Measurements from ENCODE around the gene RNASEH1.

RNASEH1 gene

DNA sequence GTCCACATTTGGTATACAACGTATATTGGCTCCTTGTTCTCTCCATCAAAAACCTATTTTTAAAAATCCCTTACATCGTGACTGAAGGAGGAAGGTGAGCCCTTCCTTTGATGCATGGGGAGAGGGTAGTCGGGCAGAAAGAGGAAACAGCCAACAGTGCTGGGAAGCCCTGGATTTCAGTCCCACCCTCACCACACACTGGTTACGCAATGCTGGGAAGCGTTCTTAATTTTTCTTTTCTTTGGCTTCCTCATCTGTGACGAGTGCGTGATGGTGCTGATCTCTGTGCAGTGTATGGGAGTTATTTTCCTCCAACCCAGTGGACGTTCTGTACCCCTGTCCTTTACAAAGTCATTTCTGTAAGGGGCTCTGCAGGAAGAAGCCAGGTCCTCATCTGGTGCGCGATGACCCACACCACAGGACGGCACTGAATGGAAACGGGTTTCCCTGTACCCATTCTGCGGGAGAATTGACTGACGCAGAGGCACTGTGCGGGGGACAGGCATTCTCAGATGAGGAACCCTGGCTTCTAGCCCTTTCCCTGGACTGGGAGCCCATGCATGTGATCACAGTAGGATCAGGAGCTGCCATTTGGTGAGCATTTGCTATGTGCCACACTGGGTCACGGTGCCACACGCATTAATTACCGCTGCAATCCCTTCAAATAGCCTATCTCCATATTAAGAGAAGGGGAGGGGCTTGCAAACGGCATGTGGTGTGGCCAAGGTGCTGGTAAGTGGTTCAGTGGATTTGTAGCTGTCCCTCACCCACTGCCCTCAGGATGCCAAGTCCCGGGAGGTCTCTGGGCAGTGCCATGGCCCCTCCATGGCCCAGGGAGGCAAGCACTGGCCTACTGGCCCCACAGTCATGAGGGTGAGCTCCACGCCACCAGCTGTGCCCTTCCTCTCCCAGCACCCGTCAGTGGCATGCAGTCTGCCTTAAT lies 41.0 kb upstream of the RNASEH1 start:
- Histone ChIP-seq H3K9ac (ENCODE audit: low read length) (no peak overlapping the region), H3K4me1 (ENCODE audit: insufficient read depth, low read length) (no peaks in the 10 kb centered on the region), H3K27me3 (ENCODE audit: control insufficient read depth in 1 of 2, insufficient read depth in 2 of 2, low read length in 2 of 2) (no peaks in the 10 kb centered on the region), H3K36me3 (ENCODE audit: insufficient read depth, low read length) (no peaks in the 10 kb centered on the region), H3K9me3 (ENCODE audit: low read length) (no peaks in the 10 kb centered on the region), H3K4me3 (ENCODE audit: low read depth in 1 of 2, low read length in 2 of 2) (no peak overlapping the region), H3K27ac (ENCODE audit: low read depth, low read length) (no peak overlapping the region)

DNA sequence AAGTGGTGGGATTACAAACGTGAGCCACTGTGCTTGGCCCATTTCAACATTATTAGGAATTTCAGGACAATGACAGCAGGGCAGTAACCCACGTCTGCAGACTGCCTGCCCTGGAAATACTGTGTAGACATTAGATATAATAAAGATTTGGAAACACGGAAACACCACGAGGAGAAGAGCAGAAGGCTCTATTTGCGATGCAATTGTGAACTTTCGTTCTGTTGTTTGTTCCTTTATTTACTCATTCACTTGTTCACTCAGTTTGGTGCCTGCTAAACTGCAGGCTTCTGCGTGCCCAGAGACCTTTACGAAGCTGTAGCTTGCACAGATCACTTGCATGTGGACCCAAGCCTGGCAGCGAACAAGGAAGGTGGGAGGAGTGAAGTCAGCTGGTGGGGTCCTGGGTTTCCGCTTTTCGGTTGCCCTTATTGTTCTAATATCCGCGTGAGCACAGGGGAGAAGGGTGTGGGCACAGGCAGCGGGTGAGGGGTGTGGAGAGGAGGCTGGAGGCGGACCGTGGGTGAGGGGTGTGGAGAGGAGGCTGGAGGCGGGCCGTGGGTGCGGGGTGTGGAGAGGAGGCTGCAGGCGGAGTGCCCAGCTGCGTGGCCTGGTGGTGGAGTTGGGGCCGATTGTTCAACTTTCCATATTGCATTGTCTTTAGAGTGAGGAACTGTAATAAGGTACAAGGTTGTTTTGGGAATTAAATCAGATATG lies 40.2 kb upstream of the RNASEH1 start:
- no peaks in the 10 kb centered on the region for H3K4me1 ChIP-seq (ENCODE audit: insufficient read depth, low read length)
- H3K27ac ChIP-seq (ENCODE audit: low read depth, low read length): no peak overlapping the region
- no peaks in the 10 kb centered on the region for H3K27me3 ChIP-seq (ENCODE audit: control insufficient read depth in 1 of 2, insufficient read depth in 2 of 2, low read length in 2 of 2)
- H3K9me3 ChIP-seq (ENCODE audit: low read length): no peaks in the 10 kb centered on the region
- no peaks in the 10 kb centered on the region for H3K36me3 ChIP-seq (ENCODE audit: insufficient read depth, low read length)
- no peak overlapping the region for H3K4me3 ChIP-seq (ENCODE audit: low read depth in 1 of 2, low read length in 2 of 2)
- H3K9ac ChIP-seq (ENCODE audit: low read length): no peak overlapping the region

DNA sequence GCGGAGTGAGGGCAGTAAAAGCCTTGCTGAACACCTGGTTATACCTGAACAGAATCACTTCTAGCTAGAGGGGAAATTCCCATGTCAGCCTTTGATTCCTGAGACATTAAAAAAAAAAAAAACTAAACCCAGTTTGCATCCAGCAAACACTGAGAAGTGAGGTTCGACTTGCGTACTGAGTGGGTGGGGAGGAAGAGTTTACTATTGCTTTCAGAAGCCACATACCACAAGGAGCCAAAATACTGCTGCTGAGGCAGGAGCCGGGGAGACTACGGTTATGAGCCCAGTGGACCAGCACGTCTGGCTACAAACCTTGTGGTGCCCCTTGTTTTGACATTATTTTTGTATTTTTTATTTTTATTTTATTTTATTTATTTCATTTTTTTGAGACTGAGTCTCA lies 39.4 kb upstream of the RNASEH1 start:
- Histone ChIP-seq H3K36me3 (ENCODE audit: insufficient read depth, low read length) (no peaks in the 10 kb centered on the region), H3K27me3 (ENCODE audit: control insufficient read depth in 1 of 2, insufficient read depth in 2 of 2, low read length in 2 of 2) (no peaks in the 10 kb centered on the region)

DNA sequence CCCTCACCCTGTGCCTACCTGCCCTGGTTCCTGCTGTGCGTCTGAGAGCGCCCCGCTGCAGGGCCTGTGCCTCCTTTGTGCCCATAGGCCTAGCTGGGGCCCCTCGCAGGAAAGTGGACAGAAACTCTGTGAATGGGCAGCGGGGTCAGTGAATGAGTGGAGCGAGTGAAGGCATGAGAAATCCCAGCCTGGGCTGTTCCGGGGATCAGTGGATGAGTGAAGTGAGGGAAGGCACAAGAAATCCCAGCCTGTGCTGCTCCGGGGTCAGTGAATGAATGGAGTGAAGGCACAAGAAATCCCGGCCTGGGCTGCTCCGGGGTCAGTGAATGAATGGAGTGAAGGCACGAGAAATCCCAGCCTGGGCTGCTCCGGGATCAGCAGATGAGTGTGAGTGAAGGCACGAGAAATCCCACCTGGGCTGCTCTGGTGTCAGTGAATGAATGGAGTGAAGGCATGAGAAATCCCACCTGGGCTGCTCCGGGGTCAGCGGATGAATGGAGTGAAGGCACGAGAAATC lies 38.8 kb upstream of the RNASEH1 start:
- H3K27ac ChIP-seq (ENCODE audit: low read depth, low read length): no peak overlapping the region
- H3K36me3 ChIP-seq (ENCODE audit: insufficient read depth, low read length): no peaks in the 10 kb centered on the region
- H3K9me3 ChIP-seq (ENCODE audit: low read length): no peaks in the 10 kb centered on the region
- H3K9ac ChIP-seq (ENCODE audit: low read length): no peak overlapping the region
- H3K4me1 ChIP-seq (ENCODE audit: insufficient read depth, low read length): no peaks in the 10 kb centered on the region
- no peak overlapping the region for H3K4me3 ChIP-seq (ENCODE audit: low read depth in 1 of 2, low read length in 2 of 2)
- no peaks in the 10 kb centered on the region for H3K27me3 ChIP-seq (ENCODE audit: control insufficient read depth in 1 of 2, insufficient read depth in 2 of 2, low read length in 2 of 2)

More for the DNA sequence above, 39.4 kb upstream of the RNASEH1 start:
- Histone ChIP-seq H3K9me3 (ENCODE audit: low read length) (no peaks in the 10 kb centered on the region), H3K4me3 (ENCODE audit: low read depth in 1 of 2, low read length in 2 of 2) (no peak overlapping the region), H3K27ac (ENCODE audit: low read depth, low read length) (no peak overlapping the region), H3K9ac (ENCODE audit: low read length) (no peak overlapping the region), H3K4me1 (ENCODE audit: insufficient read depth, low read length) (no peaks in the 10 kb centered on the region)

DNA sequence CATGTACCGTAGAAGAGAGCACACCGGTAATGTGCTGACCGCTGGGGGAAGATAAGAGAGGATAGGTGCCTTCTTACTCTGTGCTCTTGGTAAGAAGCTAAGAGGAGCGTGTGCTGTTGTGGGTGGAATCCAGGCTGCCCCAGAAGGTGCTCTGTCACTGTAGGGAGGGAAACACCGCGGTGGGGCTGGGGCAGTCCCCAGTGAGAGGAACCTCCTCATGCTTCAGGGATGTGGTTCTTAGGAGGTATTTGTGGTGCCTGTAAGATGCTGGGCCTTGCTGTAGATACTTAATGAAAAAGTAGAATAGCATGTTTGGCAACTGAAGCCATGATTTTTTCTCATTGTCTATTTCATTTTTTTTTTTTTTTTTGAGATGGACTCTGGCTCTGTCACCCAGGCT lies 37.9 kb upstream of the RNASEH1 start:
- no peak overlapping the region for H3K4me3 ChIP-seq (ENCODE audit: low read depth in 1 of 2, low read length in 2 of 2)
- no peaks in the 10 kb centered on the region for H3K36me3 ChIP-seq (ENCODE audit: insufficient read depth, low read length)
- no peaks in the 10 kb centered on the region for H3K4me1 ChIP-seq (ENCODE audit: insufficient read depth, low read length)
- H3K9me3 ChIP-seq (ENCODE audit: low read length): no peaks in the 10 kb centered on the region
- no peak overlapping the region for H3K9ac ChIP-seq (ENCODE audit: low read length)
- H3K27me3 ChIP-seq (ENCODE audit: control insufficient read depth in 1 of 2, insufficient read depth in 2 of 2, low read length in 2 of 2): no peaks in the 10 kb centered on the region
- no peak overlapping the region for H3K27ac ChIP-seq (ENCODE audit: low read depth, low read length)

DNA sequence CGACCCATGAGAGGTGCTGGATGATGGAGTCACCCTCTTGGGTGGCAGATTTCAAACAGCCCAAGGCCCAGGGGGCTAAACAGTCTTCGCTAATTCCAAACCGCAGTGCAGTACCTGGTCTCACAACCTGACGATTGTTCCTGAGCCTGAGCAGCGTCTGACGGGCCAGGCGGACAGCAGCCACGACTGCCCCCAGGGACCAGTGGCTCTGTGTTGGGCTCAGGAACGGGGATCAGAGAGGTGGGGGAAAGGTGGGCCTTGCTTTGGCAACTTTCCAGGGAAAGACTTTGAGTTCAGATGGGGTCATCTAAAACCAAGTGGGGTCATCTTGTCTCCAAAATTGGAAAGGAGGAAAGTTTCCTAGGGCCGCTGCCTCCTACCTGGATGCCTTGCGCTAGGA lies 37.3 kb upstream of the RNASEH1 start:
- H3K27ac ChIP-seq (ENCODE audit: low read depth, low read length): no peak overlapping the region
- no peak overlapping the region for H3K9ac ChIP-seq (ENCODE audit: low read length)
- no peaks in the 10 kb centered on the region for H3K36me3 ChIP-seq (ENCODE audit: insufficient read depth, low read length)
- no peak overlapping the region for H3K4me3 ChIP-seq (ENCODE audit: low read depth in 1 of 2, low read length in 2 of 2)
- no peaks in the 10 kb centered on the region for H3K4me1 ChIP-seq (ENCODE audit: insufficient read depth, low read length)
- no peaks in the 10 kb centered on the region for H3K9me3 ChIP-seq (ENCODE audit: low read length)
- no peaks in the 10 kb centered on the region for H3K27me3 ChIP-seq (ENCODE audit: control insufficient read depth in 1 of 2, insufficient read depth in 2 of 2, low read length in 2 of 2)

DNA sequence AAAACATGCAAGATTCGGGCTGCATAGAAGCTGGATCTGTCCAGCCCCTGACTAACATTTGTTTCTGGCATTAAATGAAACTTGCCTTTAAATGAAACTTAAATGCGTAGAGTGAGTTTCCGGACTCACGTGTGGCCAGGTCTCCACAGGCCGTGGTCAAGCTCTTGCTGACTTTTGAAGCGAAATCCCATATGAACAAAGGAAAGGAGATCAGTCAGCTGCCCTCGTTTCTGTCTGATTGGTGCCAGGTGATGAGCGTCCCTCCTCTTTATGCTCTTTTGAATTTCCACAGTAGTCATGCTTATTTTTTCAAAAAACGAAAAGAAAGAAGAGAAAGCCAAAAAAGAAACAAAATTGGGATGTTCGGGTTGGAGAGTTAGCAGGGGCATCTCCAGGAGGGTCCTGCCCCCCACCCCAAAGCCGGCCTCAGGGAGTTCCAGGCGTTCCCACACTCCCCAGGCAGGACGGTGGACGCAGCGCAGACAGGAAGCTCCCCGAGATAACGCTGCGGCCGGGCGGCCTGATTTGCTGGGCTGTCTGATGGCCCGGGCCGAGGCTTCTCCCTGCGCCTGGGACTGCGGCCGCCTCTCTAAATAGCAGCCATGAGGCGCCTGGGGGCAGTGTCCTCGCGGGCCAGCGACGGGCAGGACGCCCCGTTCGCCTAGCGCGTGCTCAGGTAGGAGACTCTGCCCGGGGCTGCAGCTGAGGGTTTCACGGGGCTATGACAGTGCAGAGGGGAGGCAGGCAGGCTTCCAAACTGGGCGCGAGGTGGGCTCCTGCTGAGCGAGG lies 36.6 kb upstream of the RNASEH1 start, which contains the start of gene COLEC11:
COLEC11 (plus strand) TSS at position 620 of the 789 bp plus-strand sequence. CDS start 9,229 bp downstream, outside the sequence.
- no peaks in the 10 kb centered on the region for H3K4me1 ChIP-seq (ENCODE audit: insufficient read depth, low read length)
- no peaks in the 10 kb centered on the region for H3K9me3 ChIP-seq (ENCODE audit: low read length)
- no peak within 1 kb of the TSS for H3K27ac ChIP-seq (ENCODE audit: low read depth, low read length)
- H3K9ac ChIP-seq (ENCODE audit: low read length): no peak within 1 kb of the TSS
- no peak within 1 kb of the TSS for H3K4me3 ChIP-seq (ENCODE audit: low read depth in 1 of 2, low read length in 2 of 2)
- no peaks in the 10 kb centered on the region for H3K27me3 ChIP-seq (ENCODE audit: control insufficient read depth in 1 of 2, insufficient read depth in 2 of 2, low read length in 2 of 2)
- H3K36me3 ChIP-seq (ENCODE audit: insufficient read depth, low read length): no peaks in the 10 kb centered on the region

DNA sequence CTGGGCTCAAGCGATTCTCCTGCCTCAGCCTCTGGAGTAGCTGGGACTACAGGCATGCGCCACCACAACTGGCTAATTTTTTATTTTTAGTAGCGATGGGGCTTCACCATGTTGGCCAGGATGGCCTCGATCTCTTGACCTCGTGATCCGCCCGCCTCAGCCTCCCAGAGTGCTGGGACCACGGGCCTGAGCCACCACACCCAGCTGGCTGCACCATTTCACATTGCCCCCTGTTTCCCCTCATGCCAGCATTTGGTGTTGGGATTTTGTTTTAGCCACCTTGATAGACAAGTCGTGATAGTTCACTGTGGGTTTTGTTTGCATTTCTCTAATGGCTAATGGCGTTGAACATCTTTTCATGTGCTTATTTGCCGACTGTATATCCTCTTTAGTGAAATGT lies 31.0 kb upstream of the RNASEH1 start:
- no peaks in the 10 kb centered on the region for H3K4me1 ChIP-seq (ENCODE audit: insufficient read depth, low read length)
- no peaks in the 10 kb centered on the region for H3K27me3 ChIP-seq (ENCODE audit: control insufficient read depth in 1 of 2, insufficient read depth in 2 of 2, low read length in 2 of 2)
- no peak overlapping the region for H3K4me3 ChIP-seq (ENCODE audit: low read depth in 1 of 2, low read length in 2 of 2)
- H3K36me3 ChIP-seq (ENCODE audit: insufficient read depth, low read length): peaks cover 2% of the 10 kb centered on the region
- no peak overlapping the region for H3K27ac ChIP-seq (ENCODE audit: low read depth, low read length)
- no peaks in the 10 kb centered on the region for H3K9me3 ChIP-seq (ENCODE audit: low read length)
- no peak overlapping the region for H3K9ac ChIP-seq (ENCODE audit: low read length)

DNA sequence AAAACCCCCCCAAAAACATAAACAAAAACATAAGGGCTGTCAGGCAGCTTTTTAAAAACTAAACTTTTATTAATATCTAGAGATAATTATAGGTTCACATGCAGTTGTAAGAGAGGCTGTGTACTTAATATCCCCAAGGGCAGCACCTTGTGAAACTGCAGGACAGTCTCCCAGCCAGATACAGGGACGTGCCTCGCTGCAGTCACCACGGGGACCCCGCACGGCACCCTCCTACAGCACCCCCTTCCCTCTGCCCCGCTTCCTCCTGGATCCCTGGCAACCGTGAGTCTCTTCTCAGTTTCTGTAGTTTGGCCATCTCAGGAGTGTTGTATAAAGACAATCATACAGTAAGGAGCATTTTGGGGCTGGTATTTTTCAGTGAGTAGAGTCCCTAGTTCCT lies 30.0 kb upstream of the RNASEH1 start:
- Histone ChIP-seq H3K27me3 (ENCODE audit: control insufficient read depth in 1 of 2, insufficient read depth in 2 of 2, low read length in 2 of 2) (no peaks in the 10 kb centered on the region), H3K27ac (ENCODE audit: low read depth, low read length) (no peak overlapping the region), H3K36me3 (ENCODE audit: insufficient read depth, low read length) (peaks cover 12% of the 10 kb centered on the region)

DNA sequence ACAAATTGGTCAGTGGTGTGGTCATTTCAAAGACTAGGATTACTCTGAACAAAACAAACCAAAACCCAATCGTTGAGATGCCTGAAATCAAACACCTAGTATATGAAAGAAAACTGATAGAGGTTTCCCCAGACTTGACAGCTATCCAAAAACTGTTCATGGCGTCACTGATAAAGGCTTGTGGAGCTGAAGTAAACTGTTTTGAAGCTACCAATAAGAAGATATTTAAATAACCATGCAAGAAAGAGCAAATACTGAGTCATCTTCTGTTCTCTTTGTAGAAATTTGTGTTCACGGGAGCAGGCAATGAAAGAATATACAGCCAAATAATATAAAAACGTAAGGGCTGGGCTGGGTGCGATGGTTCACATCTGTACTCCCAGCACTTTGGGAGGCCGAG lies 29.3 kb upstream of the RNASEH1 start:
- H3K9me3 ChIP-seq (ENCODE audit: low read length): no peaks in the 10 kb centered on the region

More for the DNA sequence above, 30.0 kb upstream of the RNASEH1 start:
- Histone ChIP-seq H3K4me3 (ENCODE audit: low read depth in 1 of 2, low read length in 2 of 2) (no peak overlapping the region), H3K9me3 (ENCODE audit: low read length) (no peaks in the 10 kb centered on the region), H3K9ac (ENCODE audit: low read length) (no peak overlapping the region), H3K4me1 (ENCODE audit: insufficient read depth, low read length) (no peaks in the 10 kb centered on the region)

DNA sequence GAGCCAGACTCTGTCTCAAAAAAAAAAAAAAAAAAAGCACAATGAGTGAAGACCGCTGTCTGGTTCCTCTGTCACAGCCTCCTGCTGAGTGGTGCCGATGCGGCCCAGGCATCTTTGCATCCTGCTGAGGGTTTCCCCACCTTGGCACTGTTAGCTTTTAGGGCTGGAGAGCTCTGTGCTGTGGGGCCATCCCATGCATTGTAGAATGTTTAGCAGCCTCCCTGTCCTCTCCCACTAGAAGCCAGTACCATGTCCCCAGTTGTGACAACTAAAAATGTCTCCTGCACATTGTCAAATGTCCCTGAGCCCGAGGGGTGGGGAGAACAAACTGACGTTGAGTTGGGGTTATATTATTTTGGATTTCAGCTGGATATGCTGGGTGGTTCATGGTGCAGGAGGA lies 28.9 kb upstream of the RNASEH1 start:
- no peak overlapping the region for H3K4me3 ChIP-seq (ENCODE audit: low read depth in 1 of 2, low read length in 2 of 2)
- no peaks in the 10 kb centered on the region for H3K9me3 ChIP-seq (ENCODE audit: low read length)
- H3K9ac ChIP-seq (ENCODE audit: low read length): no peak overlapping the region
- no peak overlapping the region for H3K27ac ChIP-seq (ENCODE audit: low read depth, low read length)
- H3K4me1 ChIP-seq (ENCODE audit: insufficient read depth, low read length): no peaks in the 10 kb centered on the region
- H3K36me3 ChIP-seq (ENCODE audit: insufficient read depth, low read length): peaks cover 15% of the 10 kb centered on the region
- no peaks in the 10 kb centered on the region for H3K27me3 ChIP-seq (ENCODE audit: control insufficient read depth in 1 of 2, insufficient read depth in 2 of 2, low read length in 2 of 2)

More for the DNA sequence above, 29.3 kb upstream of the RNASEH1 start:
- Histone ChIP-seq H3K27me3 (ENCODE audit: control insufficient read depth in 1 of 2, insufficient read depth in 2 of 2, low read length in 2 of 2) (no peaks in the 10 kb centered on the region), H3K4me1 (ENCODE audit: insufficient read depth, low read length) (no peaks in the 10 kb centered on the region), H3K36me3 (ENCODE audit: insufficient read depth, low read length) (peaks cover 15% of the 10 kb centered on the region), H3K27ac (ENCODE audit: low read depth, low read length) (no peak overlapping the region), H3K9ac (ENCODE audit: low read length) (no peak overlapping the region), H3K4me3 (ENCODE audit: low read depth in 1 of 2, low read length in 2 of 2) (no peak overlapping the region)

Measured in muscle layer of colon (tissue), 2 donors.